ENCODE data around the gene UQCC2.

GRCh38 chr6:33673851-33674250 lies 37.6 kb downstream of the UQCC2 start:
- TF ChIP-seq PPARA (CRISPR knock-in tag; IDR thresholded peaks at IDR 0.05; ENCODE audit: borderline replicate concordance) (no peak), ZC3H10 (CRISPR knock-in tag; IDR thresholded peaks at IDR 0.05) (no peak), CSRNP3 (CRISPR knock-in tag; IDR thresholded peaks at IDR 0.05) (no peak), ZFP30 (CRISPR knock-in tag; IDR thresholded peaks at IDR 0.05) (no peak), GLIS3 (CRISPR knock-in tag; IDR thresholded peaks at IDR 0.05) (no peak), RARB (CRISPR knock-in tag; IDR thresholded peaks at IDR 0.05) (no peak), ZNF8 (CRISPR knock-in tag; IDR thresholded peaks at IDR 0.05) (no peak), ARNTL (CRISPR knock-in tag; IDR thresholded peaks at IDR 0.05; ENCODE audit: borderline replicate concordance, low read depth) (no peak)
